IPS-NIHi7 (cell line): ENCODE measurements around the gene USP6NL.

Experiments used
- DNase-seq: peaks from one replicate; pipeline ENCODE4 v3.0.0; 2012; ENCODE audit warnings: mixed read lengths; ENCODE audit errors: extremely low spot score

The USP6NL gene

DNA sequence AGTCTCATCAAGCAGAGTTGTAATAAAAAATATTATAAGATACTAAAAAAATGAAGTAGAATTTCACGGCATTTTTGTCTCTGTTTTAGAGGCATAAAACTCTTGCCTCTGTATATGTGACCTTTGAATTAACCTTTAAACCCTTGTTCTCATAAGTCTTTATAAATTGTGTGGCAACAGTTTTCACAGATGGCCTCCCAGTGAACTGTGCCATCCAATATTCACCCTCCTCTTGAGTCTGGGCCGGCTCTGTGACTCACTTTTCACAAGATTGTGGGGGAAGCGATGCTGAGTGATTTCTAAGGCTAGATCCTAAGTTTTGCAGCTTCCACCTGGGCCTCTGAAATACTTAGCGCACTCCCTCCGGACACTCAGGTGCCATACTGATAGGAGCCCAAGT, 4.6 kb upstream of the USP6NL start:
- DNase-seq, result no peak

DNA sequence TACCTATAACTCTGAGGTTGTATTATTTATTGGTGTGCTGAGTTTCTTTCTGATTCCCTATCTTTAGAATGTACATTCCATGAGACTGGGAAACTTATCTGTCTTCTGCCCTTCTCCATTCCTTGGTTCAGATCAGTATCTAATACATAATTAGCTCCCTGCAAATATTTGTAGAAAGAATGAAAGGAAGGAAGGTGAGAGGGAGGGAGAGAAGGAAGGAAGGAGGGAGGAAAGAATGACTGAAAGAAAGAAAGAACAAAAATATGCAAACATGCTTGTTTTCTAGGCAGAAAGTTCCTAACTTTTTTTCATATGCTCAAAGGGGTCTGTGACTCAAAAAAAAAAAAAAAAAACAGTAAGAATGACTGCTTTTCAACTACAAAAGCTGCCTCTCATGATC, 3.9 kb upstream of the USP6NL start:
- no peak for DNase-seq

DNA sequence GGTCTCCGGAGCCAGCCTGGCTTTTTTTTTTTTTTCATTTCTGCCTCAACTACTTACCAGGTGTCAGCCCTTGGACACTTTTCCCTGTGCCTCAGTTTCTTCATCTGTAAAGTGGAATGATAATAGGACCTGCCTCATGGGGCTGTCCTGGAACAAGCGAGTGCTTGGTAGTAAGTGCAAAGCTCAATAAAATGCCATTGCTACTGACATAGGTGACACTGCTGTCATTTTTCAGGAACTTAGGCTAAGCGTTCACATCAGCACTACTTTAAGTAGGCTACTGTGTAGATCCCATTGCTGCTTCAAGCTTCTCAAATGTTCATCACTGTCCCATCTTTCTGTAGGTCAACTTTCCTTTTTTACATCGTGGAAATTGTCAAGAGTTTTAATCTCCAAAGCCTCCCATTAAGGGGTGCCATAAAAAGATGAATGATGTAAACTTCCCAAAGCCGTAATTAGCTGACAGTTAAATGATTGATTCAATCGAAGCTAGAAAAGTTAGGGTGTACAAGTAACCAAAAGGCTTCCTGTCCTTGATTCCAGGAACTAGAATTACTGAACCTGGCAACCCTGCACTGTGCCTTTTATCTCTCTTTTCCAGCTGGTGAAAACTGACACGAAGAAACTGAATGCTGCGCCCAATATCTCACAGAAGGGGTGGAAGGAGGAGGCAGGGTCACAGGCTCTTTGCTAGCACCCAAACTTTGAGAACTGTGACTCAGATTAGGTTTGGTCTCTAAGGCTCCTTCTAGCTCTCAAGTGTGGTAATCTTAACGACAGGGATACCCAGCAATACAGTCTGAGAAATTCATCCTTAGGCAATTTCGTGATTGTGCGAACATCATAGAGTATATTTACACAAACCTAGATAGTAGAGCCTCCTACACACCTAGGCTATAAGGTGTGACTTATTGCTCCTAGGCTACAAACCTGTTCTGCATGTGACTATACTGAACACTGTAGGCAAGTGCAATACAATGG, 861 bp upstream of the USP6NL start:
- DNase-seq, result no peak

DNA sequence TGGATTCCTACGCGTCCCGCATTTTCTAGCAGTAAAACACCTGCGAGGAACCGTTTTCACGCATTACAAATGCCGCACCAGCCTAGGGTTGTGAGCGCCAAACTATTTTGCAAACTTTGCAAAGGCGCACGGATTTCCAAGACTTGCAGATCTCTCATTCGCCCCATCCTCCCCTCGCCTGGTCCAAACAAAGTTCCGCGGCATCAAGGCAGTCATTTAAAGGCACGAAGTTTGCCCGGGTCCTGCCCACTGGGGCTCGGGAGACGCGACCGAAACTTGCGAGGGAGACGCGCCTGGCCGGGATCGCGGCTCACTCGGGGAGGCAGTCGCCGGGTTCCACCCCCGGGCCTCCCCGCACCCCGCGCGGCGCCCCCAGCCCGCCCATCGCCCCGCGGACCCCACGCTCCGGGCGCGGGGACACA, 613 bp downstream of the USP6NL start:
- DNase-seq, result no peak

DNA sequence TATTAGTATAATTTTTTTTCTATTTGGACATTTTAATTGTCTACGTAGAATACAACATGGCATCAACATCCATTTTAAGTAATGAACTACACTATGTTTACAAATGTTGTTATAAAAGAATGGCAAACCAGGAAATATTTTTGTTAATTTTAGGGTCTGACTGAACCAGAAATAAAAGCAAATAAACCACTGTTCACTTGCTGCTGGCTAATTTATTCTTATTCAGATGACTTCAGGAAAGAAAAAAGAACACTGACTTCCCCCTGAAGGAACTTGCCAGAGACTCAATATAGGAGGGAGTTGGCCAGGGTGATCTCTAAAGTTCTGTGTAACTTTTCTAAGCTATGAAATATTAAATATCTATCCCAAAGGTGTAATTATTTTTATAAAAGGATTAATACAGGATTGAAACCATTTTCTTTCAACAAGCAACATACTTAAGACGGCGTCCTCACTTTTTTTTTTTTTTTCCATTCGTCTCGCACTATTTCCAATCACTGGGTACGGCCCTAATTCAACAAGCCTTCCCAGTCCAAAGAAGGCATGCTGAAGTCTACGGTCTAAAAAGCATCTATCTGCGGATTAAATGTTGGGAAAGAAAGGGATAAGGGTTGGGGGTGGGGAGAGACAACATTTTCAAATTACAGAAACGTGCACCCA, 1.2 kb downstream of the USP6NL start:
- no peak for DNase-seq

DNA sequence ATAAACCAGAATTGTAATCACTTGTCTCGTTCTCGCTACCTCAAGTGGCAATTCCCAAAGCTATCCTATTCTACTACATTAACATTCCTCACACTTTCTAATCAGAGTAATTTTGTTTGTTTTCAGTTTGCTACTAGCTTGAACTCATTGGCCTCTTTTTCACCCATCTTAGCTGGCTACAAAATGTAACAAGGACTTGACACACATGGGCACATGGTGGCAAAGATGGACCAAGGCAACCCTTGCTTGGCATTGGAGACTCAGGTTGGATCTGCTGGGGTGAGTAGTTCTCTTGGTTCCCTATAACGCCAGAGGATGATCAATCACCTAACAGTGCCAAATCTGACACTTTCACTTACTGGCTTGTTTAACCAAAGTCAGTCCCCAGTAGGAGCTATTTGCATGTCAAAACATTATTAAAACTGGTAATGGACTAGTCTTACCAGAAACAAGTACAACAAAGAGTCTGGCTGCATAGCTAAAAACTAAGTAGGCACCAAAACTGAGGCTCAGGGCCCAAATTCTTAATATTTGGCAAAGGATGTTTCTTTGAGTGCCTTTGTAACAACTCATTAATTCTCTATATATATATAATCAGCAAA, 1.9 kb downstream of the USP6NL start:
- no peak for DNase-seq

DNA sequence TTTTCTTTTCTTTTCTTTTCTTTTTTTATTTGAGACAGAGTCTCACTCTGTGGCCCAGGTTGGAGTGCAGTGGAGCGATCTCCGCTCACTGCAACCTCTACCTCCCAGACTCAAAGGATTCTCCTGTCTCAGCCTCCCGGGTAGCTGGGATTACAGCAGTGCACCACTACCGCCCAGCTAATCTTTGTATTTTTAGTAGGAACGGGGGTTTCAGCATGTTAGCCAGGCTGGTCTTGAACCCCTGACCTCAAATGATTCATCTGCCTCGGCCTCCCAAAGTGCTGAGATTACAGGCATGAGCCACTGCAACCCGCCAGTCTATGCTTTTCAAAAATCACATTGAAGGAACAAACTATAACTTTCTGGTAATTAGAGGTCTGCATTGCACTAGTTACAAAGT, 2.4 kb downstream of the USP6NL start:
- DNase-seq, result no peak

DNA sequence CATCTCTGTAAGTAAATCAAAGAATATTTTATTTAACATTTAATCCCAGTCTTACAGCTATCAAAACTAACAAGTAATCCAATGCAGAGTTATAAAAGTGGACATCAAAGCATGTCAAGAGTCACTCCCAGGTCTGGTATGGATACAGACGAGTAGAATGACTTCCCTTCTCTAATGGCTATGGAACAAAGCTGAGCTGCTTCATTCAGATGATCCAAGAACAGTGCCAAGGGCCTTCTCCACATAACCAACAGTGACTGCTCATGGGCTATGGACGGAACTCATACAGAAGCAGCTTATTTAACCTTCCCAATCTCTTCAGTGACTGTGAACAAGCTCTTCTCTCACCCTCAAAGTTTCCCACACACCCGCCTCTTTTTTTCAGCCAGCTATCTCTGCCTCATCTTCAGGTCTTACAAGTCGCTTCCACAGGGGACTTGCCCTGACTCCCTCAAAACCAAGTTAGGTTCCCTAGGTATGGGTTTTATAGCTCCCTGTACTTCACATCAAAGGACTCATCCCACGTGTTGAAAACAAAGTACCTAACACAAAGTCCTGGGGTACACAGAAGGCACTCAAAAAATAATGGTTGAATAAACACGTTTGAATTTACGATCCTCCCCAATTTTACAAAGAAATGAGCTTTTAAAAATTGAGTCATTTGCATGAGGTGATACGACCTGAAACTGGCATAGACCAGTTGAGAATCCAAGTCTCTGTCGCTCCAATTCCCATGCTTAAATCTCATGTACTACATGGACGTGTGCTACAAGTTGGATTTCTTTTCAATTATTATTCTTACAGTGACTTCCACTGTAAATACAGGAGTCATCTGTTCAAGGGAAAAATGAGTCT, 3.1 kb downstream of the USP6NL start:
- no peak for DNase-seq

DNA sequence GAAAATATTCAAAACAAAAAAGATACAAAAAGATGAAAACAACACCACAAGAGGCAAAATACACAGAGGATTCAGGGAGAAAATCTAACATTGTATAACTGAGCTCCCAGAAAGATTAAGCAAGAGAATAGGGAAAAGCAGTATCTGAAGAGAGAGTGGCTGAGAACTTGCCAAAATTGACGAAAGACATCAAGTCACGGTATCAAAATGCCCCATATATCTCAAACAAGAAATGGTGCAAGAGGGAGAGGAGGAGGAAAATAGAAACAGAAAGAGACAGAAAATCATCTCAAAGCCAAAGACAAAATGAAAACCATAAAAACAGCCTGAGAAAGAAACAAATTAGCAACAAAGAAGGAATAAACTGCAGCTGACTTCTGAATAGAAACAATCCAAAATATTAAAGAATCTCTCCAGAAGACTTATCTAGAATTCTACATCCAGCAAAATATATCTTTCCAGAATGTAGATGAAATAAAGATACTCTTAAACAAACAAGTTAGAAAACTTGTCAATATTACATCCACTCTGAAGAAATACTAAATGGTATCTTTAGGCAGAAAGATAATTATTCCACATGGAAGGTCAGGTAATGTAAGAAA, 5.5 kb downstream of the USP6NL start:
- DNase-seq, result no peak

DNA sequence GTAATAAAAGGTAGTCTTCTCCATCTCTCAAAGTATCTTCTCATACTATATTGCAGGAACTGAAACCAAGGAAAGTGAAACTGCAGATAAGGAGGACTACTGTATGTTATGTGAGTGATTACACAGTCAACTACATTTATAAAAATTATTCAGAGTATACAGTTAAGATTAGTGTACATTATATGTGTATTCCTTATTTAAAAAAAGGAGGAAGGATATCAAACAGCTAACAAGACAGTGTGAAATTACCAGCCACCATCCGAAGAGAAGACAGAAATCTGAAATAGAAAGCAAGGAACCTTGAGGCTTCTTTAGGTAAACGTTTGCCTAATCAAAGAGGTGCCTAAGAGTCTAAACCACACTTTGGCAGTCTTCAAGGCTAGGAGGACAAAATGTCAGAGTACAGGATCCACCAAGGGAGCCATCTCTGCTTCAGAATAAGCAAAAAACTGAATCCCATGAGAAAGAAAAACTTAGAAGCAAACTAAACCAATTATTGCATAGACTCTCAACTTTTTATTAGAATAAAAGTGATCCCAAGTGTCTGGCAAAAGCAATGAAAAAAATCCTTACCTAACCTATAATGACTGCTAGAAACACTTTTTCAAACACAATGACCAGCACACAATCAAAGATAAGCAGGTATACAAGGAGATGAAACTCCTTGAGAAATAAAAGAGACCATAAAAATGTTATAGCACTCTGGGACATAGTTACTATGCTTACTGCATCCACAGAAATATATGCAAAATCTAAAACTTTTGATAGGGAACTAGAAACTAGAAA, 6.4 kb downstream of the USP6NL start:
- no peak for DNase-seq

DNA sequence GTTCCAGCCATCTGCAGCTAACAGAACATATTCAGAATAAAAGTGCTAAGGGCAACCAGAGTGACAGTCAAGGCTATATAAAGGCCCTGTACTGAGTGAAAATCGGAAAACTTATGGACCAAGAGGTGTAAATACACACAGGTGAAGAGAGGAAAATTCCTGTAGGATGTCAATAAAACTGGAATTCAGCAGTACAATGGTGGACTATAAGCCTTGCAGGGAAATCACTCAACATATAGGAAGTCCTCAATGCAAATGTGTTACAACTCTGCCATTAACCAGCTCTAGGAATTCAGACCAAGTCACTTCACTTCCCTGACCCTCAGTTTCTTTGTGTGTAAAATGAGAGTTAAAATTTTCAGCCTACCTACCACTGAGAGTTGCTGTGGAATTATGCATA, 7.7 kb downstream of the USP6NL start:
- no peak for DNase-seq

DNA sequence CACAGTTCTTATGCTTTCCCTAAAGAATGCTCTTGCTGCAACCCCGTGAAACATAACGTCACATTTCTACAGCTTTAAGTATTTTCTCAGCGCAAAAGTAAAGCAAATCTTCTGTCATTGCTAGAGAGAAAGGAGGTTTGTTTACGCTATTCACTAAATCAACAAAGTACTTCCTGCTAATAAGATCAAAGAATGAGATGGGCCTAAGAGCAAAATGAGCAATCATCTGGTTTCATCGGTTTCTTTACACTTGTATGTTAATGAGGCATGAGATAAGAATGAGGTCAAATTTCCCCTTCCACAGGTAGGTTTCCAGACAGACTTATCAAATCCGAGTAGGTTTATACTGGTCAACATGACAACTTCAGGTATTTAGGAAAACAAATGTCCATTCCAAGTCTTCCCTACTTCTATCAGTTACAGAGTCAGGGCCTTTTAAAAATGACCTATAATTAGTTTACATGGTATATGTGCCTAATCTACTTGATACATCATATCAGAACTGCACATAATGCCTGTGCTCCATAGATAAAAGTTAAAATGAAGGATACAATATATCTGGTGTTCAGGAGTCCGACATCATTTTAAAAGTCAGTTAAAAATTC, 8.4 kb downstream of the USP6NL start:
- DNase-seq, result no peak

DNA sequence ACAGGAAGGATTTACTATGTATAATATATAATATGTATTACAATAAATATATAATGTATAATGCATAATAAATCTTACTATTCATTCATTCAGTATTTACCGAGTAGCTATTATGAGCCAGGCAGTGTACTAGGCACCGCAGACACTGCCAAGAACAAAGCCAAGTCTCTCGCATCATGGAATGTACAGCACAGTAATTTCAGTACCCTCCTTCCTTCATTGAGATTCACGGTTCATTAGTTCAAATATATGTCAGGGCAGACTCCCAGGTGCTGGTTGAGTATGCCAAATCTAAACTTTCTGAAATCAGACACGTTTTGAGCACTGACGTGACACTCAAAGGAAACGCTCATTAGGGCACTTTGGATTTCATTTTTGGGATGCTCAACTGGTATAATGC, 9.1 kb downstream of the USP6NL start:
- DNase-seq, result no peak

DNA sequence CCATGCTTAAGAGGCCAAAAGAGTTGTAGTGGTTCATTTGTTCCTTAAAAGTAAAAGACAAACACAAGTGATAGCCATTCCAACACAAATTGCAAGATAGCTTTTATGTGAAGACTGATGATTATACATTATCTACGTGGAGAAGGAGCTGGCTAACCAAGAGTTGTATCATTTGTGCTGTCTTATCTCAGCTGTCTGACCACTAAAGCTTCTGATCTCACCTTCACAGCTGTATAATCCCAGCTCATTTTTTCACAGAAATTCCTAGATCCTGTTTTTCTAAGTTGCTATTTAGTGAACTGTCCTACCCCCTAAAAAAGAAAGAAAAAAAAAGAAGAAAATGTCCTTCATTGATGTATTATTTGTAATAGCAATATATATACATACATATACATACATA, 9.8 kb downstream of the USP6NL start:
- no peak for DNase-seq

DNA sequence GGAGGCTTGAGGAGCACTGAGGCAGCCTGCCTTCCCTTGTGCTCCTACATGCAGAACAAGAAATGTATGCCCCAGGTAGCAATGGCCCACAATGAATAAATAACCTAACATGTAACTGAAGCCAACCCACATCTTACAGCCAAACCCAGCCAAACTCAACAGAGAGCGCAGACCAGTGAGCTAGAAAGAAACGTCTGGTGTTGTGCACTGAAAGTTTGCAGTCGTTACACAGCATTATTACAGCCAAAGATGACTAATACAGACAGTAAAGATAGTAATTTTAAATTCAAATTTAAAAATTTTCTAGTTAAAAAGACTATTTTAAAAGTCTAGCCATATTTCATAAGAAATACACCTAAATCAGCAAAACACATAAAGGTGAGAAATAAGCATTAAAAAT, 11.2 kb downstream of the USP6NL start:
- no peak for DNase-seq

DNA sequence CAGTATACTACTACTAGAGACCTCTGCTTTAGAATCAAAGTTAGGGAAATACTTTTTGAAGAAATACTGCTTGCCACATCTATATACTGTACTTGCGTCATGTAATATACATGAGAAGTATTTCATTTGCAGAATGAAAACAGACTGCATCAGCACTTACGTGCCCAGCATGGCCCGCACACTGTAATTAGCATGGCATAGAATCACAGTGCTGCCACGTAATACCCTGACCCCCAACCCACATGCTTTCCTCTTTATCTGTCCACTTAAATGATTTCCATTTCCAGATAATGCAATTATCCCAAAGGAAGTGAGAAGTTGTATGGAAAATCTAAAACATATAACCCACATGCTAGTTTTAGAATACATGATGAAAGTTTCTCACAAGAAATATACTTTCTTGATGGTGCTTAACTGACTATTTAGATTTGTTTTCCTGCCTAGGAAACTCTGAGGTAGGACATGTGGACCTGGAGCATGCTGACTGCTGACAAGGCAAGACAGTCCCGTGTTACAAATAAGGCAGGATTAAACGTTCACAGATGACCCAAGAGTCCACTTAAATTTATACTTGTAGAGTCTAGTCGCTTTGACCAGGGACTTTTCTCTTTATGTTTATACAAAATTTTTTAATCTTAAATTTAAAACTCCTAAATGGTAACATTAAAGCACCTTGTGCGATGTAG, 12.6 kb downstream of the USP6NL start:
- DNase-seq, result no peak

DNA sequence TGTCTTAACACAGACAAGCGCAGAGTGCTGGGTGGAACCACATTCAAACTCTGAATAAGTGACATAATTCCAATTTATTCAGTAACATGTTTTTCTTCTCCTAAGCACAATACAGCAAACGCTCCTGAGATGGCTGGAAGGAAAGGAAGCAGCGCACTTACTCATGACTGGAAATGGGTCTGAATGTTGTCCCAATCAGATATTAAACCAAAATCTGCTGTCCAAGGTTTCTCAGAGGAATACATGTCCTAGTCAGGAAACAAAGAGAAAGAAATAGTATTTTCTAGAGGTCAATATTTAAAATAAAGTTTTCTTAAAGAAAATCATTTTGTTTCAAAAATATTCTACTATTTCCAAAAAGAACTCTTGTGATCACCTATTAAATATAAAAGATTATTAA, 14.0 kb downstream of the USP6NL start:
- DNase-seq, result no peak

DNA sequence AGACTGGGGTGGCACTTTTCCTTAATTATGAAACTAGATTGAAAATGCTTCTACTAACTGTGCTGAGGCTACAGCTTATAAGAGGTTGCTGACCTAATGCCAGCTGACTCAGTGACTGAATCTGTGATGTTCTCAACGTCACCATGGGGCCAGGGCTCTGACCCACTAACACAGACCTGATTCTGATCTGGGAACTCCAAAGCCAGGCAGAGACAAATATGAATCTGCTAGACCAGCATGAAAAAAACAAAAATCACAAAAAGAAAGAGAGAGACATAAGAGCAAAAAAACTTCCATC, 16.1 kb downstream of the USP6NL start:
- no peak for DNase-seq

DNA sequence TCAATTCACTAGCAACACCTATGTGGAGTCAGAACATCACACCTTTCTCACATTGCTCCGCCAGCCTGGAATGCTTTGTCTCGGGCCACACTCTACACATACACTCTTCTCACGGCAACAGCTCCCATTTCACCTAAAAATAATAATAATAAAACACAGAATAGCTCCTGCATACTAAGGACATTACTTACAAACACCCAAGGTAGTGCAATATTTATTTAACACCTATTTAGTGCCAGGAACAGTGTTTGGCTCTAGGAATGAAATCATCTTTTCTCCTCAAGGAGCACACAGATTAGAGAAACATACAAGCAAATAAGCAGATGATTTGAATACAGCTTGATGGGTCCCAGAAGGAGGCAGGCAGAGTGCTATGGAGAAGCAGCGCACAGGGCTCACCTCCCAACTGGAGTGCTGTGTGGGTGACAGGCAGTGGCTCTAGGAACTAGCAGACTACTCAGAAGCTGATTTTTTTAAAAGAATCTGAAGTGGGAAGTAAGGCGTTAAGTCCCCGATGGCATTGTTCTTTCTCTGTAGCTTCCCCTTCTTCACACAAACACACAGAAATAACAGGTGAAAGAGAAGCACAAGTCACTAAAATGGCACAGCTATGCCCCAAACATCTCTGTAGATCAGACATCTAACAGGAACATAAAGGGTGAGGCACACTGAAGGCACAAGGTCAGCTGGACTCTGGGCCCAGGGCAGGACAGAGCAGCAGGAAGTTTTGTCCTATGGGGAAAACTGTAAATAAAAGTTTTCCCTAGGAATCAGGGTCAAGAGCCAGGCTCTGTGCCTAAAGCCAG, 16.7 kb downstream of the USP6NL start:
- no peak for DNase-seq
